Measurements from ENCODE around the gene ARSI.

ARSI gene

DNA sequence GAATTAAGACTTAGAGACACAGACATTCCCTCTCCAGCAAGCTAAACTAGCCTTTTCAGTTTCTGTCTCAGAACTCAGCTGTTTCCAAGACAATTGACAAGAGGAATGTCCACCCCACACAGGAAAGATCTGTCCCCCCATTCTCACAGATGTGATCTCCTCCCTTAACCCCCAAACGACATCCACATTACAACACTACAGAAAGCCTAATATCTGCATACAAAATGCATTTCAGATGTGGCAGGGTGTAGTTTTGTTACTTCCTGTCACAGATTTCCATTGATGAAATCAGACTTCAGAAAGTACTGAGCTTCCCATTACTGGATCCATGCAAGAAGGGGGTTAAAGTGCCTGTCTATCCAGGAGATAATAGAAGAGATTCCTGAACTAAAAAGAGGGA is 2.9 kb upstream of the ARSI start:
- no peak for DNase-seq

DNA sequence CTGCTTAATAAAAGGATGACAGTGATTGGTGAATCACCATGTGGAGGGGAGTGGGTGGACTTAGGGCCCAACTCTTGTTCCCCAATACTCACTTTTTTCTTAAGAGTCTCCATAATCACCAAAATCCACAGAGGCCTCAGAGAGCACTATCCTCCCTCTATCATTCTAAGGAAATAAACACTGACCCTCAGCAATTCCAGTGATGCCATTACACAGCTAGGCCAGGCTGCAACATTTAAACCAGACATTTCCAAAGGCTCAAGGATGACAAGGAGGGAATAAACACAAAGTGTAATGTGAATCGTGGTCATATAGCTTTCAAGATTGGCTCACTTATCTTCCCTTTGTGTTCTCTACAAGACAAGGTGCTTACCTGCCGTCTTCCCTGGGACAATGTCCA is 2.4 kb upstream of the ARSI start:
- DNase-seq: no peak

DNA sequence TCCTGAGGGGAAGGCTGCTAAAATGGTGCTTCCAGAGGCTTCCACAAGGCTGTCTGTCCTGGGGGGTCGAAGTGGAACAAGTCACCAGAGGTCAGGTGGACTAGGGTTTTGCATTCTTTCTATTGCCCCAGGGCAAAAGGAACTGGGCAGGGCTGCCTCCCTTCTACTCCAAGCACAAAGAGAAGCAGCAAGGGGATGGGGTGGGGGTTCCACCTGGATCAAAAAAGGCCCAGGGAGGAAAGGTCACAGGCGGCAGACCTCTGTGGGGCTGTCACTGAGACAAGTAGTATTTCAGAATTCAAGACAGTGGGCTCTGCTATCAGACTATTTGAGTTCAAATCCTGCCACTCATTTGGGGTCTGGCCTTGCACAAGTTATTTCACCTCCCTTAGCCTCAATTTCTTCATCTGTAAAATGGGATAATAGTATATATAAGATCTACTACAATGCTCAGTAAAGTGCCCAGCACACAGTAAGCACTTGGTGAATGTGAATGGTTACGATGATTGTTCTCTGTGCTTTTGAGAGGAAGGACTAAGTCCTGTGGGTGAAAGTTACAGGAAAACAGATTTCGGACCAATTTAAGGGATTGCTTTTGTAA is 1.9 kb upstream of the ARSI start:
- DNase-seq: no peak

DNA sequence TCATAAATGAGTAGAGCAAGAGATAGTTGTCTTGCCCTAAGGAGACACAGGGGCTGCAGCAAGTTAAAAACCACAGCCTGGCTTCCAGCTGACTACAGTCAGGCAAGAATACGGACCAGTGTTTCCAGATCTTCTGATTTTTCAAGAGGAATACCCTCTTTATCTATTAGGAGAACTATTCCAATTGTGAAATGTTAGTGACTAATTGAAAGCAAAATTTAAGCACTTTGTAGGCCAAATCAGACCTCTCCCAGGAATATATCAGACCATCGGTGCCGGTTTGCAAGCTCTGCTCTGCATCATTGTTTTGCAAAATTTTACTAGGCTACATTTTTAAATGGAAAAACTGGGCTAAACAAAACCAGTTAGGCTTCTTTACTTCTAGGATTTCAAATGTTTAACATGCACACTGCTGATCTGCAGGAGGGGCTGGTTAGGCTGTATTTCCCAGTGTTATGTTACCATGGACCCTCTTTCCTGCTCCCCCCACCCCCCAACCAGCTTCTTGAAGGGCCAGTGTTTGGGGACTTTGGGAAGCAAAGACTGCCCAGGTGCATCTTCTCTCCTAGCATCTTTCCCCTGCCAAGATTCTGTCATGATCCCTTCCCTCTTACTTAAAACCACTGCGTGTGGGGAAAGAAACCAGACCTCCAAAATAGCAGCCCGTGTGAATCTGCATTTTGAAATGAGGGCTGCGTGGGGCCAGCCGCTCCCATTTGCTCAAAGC is 1.1 kb upstream of the ARSI start:
- no peak for DNase-seq

DNA sequence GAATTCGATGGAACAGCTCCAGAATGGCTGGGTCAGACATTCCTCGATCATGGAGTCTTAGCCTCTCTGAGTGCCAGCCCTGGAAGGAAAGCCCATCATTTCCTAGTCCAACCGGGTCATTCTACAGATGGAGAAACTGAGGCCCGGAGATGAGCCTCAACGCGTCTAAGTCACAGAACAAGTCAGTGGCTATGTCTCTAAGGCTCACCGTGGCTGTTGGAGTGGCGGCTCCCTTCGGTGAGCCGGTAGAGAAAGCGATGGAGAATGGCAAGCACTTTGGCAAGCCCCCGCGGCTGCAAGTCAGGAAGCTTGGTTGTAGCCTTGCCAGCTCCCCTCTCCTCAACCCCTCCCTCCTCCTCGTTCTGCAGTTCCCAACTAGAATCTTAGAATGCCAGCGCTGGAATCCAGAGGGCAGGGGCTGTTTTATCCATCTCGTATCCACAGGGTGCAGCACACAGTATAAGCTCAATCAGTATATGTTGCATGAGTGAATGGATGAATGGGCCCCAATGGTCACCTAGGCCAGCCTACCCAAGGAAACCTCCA is 438 bp upstream of the ARSI start:
- DNase-seq: no peak

DNA sequence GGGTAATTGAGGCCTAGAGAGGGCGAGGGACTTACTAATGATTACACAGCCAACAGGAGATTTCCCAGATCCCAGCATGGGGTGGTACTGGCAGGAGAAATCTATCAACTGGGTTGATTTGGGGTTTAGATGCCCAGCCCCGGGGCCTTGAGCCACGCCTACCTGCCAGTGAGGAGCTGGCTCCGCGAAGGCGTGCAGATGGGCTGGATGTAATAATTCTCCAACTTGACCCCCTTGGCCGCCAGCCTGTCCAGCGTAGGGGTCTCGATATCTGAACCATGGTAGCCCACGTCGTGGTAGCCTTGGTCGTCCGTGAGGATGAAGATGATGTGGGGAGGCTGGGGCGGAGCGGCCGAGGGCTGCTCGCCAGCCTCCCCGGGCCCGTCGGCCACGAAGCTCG is 804 bp downstream of the ARSI start:
- DNase-seq: no peak

DNA sequence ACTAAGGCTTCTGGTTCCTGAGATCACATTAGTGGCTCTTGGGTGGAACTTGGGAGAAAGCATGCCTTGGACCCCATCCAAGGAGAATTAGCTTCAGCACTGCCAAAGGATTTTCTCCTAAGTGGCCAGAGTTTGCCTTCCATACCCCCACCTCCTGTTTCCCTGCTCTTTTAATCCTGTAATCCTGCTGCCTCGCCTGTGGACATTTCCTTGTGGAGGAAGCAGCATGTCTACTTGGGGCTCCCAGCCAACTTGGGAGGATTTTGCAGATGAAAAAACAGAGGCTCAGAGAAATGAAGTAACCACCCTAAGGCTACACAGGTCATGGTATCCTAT is 1.6 kb downstream of the ARSI start:
- DNase-seq: no peak

DNA sequence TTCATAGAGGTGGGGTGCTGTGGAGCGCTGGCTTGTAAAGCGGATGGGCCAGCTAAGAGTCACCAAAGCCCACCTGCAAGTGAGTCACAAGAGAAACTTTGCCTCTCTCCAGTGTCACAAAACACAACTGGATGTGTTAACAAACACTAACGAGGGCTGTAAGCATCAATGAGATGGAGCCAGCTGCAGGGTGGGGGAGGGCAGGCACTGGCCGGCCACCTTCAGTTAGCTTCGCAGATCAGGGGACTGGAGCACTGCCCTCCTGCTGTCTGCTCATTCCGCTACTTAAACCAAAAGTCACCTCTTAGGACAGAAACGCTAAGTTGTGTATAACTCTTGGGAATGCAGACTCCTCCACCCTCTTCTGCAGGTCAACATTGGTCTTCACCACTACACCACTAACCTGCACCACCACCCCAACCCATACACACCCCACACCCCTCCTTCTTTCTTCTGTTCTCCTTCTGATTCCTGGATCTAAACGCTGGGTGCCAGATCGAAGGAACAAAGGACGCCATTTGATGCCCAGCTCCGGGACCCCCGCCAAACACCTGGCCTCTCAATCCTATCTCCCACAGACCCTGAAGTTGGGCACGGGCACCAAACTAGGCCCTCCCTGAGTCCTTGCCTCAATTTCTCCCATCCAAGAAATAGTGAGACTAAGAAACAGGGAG is 2.1 kb downstream of the ARSI start:
- no peak for DNase-seq

DNA sequence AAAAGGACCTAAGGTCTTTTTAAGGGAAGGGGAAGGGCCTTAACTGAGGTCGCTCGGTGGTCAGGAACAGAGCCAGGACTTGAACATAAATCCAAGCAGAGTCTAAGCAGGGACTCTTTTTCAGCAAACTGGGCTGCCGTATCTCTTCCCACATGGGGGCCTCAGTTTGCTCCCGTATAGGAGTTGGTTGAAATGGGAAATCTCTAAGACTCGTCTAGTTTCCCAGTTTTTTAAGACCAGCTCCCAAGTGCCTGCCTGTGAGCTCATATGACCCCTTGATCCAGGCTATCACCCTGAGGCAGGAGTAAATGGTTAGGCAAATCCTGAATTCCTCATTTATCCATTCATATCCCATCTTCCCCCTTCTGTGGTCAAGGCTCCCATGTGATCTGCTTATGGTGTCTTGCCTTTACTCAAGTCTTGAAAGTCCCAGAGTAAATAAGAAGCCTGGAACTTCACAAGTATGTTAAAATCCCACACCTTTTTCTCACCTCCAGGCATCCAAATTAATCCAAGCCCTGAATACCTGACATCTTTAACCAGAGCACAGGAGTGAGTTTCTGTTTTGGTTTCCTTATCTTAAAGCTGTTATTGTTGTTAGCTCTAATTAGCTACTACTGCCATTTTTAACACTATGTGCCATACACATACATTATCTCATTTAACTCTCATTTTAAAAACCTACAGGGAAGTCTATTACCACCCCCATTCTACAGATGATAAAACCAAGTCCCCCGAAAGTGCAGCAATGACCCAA is 3.0 kb downstream of the ARSI start:
- DNase-seq: no peak

DNA sequence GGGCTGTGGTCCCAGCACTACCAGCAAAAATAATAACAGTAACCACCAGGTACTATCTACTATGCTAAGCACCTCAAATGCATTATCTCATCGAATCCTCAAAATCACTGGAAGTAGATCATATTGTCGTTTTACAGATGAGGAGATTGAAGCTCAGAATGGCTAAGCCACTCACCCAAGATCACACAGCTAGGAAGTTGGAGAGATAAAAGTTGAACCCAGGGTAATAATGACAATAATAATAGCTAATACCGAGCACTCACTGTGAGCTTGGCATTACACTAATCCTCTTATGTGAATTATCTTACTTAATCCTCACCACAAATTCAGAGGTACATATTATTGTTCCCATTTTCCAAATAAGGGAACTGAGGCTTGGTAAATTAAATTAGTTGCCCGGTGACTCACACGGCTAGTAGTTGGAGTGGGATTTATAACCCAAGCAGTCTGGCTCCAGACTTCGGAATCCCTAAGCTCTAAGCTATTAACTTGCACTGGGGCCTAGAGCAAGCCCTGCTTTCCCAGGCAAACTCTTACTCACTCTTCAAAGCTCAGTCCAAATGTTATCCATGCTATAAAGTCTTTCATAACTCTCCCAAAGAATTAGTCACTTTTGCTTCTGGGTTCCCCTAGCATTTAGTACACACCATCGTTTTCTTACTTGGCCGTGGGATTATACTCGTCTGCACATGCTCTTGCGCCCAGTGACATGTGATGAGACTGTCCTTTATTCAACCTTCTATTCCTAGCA is 3.8 kb downstream of the ARSI start:
- DNase-seq: no peak

DNA sequence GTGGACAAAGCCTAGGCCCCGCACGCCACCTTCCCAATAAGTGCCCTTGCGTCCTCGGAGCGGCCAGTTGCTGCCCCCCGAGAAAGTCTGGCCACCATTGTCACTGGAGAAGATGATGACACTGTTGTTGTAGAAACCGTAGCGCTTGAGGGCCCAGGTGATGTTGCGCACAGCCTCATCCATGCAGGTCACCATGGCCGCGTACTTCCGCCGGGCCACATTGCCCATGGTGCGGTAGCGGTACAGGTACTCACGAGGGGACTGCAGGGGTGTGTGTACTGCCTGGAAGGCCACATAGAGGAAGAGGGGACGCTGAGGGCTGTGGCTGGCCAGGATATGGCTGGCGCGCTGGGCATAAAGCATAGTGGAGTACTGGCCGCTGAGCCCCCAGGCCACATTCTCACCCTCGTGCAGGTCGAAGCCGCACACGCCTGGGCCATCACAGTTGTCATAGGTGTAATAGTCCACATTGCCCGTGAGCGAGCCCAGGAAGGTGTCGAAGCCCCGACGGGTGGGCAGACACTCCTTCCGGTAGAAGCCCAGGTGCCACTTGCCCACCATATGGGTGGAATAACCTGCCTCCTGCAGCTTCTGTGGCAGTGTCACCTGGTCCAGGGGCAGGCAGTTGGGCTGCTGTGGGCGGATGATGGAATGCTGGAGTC is 4.6 kb downstream of the ARSI start:
- DNase-seq: no peak

DNA sequence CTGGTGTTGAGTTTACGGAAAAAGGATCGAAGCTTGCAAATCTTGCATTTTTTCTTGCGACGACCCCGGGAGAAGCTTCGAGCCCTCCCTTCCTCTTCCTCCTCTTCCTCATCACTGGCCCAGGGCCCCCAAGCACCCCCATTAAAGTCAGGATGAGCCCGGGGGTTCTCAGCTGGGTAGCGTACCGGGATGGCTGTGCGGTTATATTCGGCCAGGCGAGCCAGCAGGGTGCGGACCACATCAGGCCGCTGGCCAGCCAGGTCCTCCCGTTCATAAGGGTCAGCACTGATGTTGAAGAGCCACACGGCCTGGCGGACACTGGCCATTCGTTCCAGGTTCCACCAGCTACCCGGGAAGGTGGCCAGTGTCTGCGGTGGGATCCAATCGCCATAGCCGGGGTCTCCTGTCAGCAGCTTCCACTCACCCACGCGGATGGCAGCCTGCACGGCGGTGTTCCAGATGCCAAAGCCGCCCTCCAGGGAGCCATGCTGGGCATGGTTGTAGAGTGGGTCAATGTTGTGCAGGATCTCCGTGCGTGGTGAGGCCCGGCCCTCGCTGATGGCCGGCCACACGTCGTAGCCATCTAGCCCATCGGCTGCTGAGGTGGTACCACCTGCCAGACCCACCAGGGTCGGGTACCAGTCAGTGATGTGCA is 5.3 kb downstream of the ARSI start:
- DNase-seq: no peak

DNA sequence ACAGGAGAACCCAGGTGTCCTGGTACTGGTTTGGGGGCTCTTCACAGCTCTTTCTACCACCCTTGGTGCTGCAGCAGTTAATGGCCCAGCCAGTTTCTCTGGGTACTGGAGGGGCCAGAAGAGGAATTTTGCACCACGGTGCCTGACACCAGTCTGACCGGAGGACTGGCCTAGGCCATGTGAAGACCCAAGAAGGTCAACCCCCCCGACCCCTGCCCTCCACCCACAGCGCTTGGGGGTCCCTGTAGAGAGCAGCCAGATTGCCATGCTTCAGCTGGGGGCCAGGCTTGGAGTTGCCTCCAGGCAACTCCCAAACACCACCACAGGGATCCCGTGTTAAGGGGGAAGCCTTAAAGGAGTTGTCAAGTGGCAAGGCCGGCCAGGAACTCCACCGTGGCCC is 6.2 kb downstream of the ARSI start:
- no peak for DNase-seq

DNA sequence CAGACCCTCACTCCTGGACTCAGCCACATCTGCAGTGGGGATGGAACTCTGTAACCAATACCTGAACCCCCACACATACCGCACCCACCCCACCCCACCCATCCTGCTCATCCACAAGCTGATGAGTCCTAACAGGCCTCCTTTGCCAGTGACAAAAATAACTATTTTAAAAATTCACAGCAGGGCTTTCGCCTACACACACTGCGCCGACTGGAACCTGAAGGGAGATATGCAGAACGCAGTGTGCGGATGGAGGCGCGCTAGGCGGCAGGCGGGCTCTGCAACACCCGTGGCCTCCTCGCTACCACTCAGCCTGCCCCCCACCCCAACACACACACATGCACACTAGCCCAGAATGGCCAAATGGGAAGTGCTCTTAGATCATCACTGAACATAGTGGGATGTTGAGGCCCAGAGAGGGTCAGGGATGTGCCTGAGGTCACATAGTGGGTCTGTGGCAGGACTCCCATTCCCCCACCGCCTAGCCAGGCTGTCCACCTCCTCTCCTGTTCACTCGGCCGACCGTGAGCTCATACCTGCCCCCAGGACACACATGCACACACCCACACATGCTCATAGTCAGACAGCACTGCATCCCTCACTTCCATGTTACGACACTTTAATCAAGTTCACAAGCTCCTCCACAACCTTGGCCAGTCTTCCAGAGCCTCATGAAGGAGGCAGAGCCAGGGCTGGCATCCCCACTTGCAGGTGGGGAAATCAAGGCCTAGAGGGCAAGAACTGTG is 6.8 kb downstream of the ARSI start:
- no peak for DNase-seq

DNA sequence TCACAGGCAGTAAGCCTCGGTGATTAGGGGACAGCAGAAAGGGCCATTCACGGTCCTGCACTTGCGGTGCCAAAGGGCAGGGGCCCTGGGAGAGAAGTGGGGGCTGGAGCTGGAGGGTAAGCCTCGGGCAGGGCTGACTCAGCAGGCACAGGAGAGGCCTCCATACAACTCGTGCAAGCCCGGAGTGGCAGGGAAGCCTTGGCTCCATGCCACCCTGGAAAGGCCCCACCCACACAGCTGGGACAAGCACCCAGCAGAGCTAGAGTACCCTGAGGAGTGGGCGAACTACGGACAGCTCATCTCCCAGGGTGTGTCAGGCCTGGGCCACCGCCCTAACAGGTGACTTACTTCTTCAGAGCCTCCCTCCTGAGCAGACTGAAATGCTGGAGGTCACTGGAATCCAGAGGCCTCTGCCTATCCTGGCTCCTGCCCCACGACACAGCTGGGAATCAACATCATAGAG is 7.5 kb downstream of the ARSI start:
- DNase-seq: no peak

DNA sequence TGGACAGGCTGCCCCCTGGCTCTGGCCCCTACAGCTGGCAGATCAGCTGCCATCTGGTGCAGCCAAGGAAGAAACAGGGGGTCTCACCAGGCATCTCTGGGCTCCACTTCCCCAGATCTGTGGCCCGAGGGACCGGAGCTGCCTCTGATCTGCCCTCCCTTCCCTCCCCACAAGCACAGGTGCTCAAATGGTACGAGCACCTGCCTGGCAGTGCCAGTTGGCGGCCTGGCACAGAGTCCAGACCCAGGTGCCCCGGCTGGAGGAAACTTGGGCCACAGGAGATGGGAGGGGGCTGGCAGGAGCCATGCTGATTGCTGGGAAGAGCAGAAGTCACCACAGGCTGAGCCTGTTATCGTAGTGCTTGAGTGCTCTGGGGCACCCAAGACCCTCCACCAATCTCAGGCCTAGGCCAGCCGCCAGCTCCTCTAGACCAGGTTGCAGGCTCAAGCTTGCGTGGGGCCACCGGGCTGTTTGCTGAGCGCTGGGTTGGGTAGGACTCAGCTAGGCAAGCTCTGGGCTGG is 8.1 kb downstream of the ARSI start:
- no peak for DNase-seq

DNA sequence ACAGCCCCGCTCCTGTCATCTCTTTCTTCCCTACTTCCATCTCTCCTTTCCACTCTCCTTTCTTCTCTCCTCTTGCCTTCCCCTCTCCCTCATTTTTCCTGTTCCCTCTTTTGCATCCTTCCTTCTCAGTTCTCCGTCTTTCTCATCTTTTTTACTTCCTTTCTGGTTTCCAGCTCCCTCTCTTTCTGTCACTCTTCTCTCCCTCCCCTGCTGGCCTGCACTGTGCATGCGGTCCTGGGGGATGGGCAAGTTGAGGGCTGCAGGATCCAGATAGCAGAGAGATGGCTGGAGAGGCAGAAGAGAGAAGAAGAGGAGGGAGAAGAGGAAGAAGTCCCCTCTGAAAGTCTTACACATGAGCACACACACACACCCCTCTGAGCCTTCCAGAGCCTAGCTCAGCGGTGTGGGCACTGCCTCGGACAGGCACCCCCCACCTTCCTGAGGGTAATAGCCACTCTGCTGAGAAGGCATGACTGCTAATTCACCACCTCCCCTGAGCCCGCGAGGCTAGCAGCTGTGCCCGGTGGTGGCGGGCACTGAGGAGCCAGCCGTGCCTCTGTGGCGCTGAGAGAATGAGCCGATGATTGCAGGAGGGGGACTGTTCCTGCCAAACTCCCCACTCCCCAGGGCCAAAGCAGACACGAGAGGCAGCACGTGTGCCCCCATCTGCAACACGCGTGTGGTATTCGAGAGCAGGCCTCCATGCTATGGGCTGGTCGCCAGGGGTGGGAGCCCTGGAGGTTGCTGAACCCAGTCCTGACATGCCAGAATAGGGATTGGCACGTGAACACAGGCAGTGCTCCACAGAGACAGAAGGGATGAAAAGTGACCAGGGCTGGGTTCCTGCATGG is 9.4 kb downstream of the ARSI start:
- no peak for DNase-seq

DNA sequence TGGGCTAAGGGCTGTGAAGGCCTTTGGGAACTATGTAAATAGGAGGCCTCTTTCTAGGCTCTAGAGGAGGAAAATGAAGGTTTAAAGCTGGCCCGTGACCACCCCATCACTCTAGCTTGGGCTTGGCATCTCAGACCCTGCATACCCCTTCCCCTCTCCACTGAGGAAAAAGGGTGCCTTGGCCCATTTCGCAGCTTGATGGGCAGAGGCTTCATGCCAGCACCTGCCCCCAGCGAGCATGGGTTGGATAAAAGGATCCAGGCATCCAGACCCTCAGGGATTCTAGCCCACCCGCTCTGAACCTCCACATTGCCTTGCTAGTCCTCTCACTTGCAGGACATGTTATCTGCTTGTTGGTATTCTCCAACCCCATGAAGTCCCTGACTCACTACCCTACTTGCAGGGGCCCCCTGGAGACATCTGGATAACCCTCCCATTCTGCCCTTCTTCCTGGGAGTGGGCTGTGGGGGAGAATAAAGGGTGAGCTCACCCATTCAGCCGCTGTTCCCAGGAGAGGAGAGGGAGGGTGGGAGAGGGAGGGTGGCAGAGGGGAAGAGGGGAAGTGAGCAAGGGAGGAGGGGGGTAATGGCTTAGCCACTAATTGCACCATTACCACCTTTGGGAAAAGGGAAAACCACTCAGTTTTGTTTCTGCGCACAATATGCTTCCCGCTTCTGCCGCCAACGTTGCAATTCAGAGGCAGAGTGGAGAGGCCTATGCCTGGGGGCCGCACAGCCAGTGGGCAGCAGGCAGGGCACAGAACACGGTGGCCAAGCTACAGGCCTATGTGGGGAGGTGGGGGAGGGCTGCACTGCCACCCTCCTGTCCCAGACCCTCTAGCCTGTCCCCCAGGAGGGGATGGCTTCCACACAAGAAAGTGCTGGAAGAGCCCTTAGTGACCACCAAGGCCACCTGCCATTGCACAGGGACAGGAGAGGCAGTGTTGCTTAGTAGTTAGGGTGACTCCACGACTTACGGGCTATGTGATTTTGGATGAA is 11.0 kb downstream of the ARSI start:
- no peak for DNase-seq

Measured in stimulated activated CD8-positive, alpha-beta memory T cell treated with anti-CD3 and anti-CD28 coated beads, Interleukin-4, amount 100 ng/mL, for 48 hours (primary cell).